HepG2 (cell line): ENCODE data around the gene SURF2. TPM values are rescaled to one million over a fixed set of nuclear protein-coding genes. Genes with fewer than 3 reads are reported as not detected.
A peak's percentile ranks its signal among the peaks of the same experiment; 100 is the strongest.

ENCODE experiments used
- ELF4 ChIP-seq: sonication (generic); formaldehyde crosslinking; IDR thresholded peaks from 2 replicates; pipeline ENCODE4 v1.5.0; 2020; ENCODE audit warnings: missing genetic modification reagents, mild to moderate bottlenecking, moderate library complexity, borderline replicate concordance
- JDP2 ChIP-seq: sonication (generic); formaldehyde crosslinking; IDR thresholded peaks from 2 replicates; pipeline ENCODE4 v1.8.1; 2022; ENCODE audit warnings: missing genetic modification reagents, borderline replicate concordance
- RFXANK ChIP-seq: IDR thresholded peaks from 2 replicates; pipeline ENCODE4 v1.6.1; 2016
- SIX1 ChIP-seq: sonication (generic); formaldehyde crosslinking; IDR thresholded peaks from 2 replicates; pipeline ENCODE4 v1.4.0; 2020; ENCODE audit warnings: missing genetic modification reagents, borderline replicate concordance
- SMC3 ChIP-seq: IDR thresholded peaks from 2 replicates; pipeline ENCODE4 v1.6.1; 2011; ENCODE audit warnings: low read length, improper control_type of control experiment
- SRSF4 ChIP-seq: fragments of 200-400 bp; formaldehyde crosslinking; IDR thresholded peaks from one replicate; pipeline ENCODE4 v1.6.1; 2018; ENCODE audit warnings: mild to moderate bottlenecking, low read depth, low read length, moderate library complexity; ENCODE audit not compliant: poor library complexity, severe bottlenecking
- TCF7L2 ChIP-seq: IDR thresholded peaks from 2 replicates; pipeline ENCODE4 v1.6.1; 2011; ENCODE audit warnings: mild to moderate bottlenecking, low read depth, low read length, moderate library complexity
- ZBTB42 ChIP-seq: sonication (generic); formaldehyde crosslinking; IDR thresholded peaks from 2 replicates; pipeline ENCODE4 v1.5.0; 2020; ENCODE audit warnings: mild to moderate bottlenecking, missing genetic modification reagents
- ZIK1 ChIP-seq: sonication (generic); formaldehyde crosslinking; IDR thresholded peaks from 2 replicates; pipeline ENCODE4 v1.5.0; 2020; ENCODE audit warnings: mild to moderate bottlenecking, low read depth, missing genetic modification reagents, borderline replicate concordance
- ZMYM3 ChIP-seq: sonication (generic); formaldehyde crosslinking; IDR thresholded peaks from 2 replicates; pipeline ENCODE4 v1.5.1; 2020; ENCODE audit warnings: mild to moderate bottlenecking, missing genetic modification reagents
- ZNF10 ChIP-seq: sonication (generic); formaldehyde crosslinking; IDR thresholded peaks from 2 replicates; pipeline ENCODE4 v1.4.0; 2020; ENCODE audit warnings: mild to moderate bottlenecking, low read depth, missing genetic modification reagents, borderline replicate concordance
- ZNF335 ChIP-seq: sonication (generic); formaldehyde crosslinking; IDR thresholded peaks from 2 replicates; pipeline ENCODE4 v1.4.0; 2020; ENCODE audit warnings: missing genetic modification reagents
- ZNF33B ChIP-seq: sonication (generic); formaldehyde crosslinking; IDR thresholded peaks from 2 replicates; pipeline ENCODE4 v1.5.1; 2020; ENCODE audit warnings: mild to moderate bottlenecking, missing genetic modification reagents
- ZNF383 ChIP-seq: sonication (generic); formaldehyde crosslinking; IDR thresholded peaks from 2 replicates; pipeline ENCODE4 v1.4.0; 2020; ENCODE audit warnings: missing genetic modification reagents, mild to moderate bottlenecking, borderline replicate concordance
- ZNF552 ChIP-seq: sonication (generic); formaldehyde crosslinking; IDR thresholded peaks from 2 replicates; pipeline ENCODE4 v1.9.0; 2022; ENCODE audit warnings: missing genetic modification reagents, mild to moderate bottlenecking, borderline replicate concordance
- ZNF605 ChIP-seq: sonication (generic); formaldehyde crosslinking; IDR thresholded peaks from 2 replicates; pipeline ENCODE4 v1.8.0; 2022; ENCODE audit warnings: mild to moderate bottlenecking, missing genetic modification reagents
- ZNF615 ChIP-seq: sonication (generic); formaldehyde crosslinking; IDR thresholded peaks from 2 replicates; pipeline ENCODE4 v1.5.0; 2020; ENCODE audit warnings: mild to moderate bottlenecking, missing genetic modification reagents, borderline replicate concordance
- ZNF670 ChIP-seq: sonication (generic); formaldehyde crosslinking; IDR thresholded peaks from 2 replicates; pipeline ENCODE4 v1.8.0; 2022; ENCODE audit warnings: mild to moderate bottlenecking, missing genetic modification reagents, borderline replicate concordance
- ZNF7 ChIP-seq: IDR thresholded peaks from 2 replicates; pipeline ENCODE4 v1.6.1; 2016; ENCODE audit warnings: missing biosample characterization, missing genetic modification reagents
- ZNF780A ChIP-seq: sonication (generic); formaldehyde crosslinking; IDR thresholded peaks from 2 replicates; pipeline ENCODE4 v1.8.0; 2022; ENCODE audit warnings: mild to moderate bottlenecking, missing genetic modification reagents, moderate library complexity
- polyA plus RNA-seq, 8 experiments: library from polyadenylated mRNA; depleted of rRNA in 3 of 8; stranded (reverse) in 7 of 8; unstranded in 1 of 8; fragments of >200 nt; fragmentation: Illumina TruSeq in 4 of 8; extraction: Trizol in 4 of 8; gene quantifications; 2 replicates each; pipeline versions ENCODE4 v1.2.1 to v1.2.3, GENCODE V29; 2011 to 2016; ENCODE audit warnings: low read depth in 4 of 8, missing spikeins in 1 of 8, mixed read lengths in 1 of 8; ENCODE audit not compliant: insufficient read depth in 1 of 8
- total RNA-seq, 5 experiments: library from RNA; depleted of rRNA; stranded (reverse); fragments of >200 nt; fragmentation: Illumina TruSeq; extraction: Trizol; gene quantifications; 2 replicates each; pipeline ENCODE4 v1.2.3, GENCODE V29; 2016; ENCODE audit warnings: low read depth in 1 of 5
- TF ChIP-seq, protein P1 (sequence below): sonication (generic); formaldehyde crosslinking; IDR thresholded peaks from 2 replicates; pipeline ENCODE4 v1.4.0; 2020; ENCODE audit warnings: missing genetic modification reagents, borderline replicate concordance
- TF ChIP-seq, protein P2 (sequence below): sonication (generic); formaldehyde crosslinking; IDR thresholded peaks from 2 replicates; pipeline ENCODE4 v1.4.0; 2020; ENCODE audit warnings: mild to moderate bottlenecking, missing genetic modification reagents
- TF ChIP-seq, protein P3 (sequence below): sonication (generic); formaldehyde crosslinking; IDR thresholded peaks from 2 replicates; pipeline ENCODE4 v1.8.0; 2022; ENCODE audit warnings: missing genetic modification reagents, mild to moderate bottlenecking, borderline replicate concordance
- TF ChIP-seq, protein P4 (sequence below): sonication (generic); formaldehyde crosslinking; IDR thresholded peaks from 2 replicates; pipeline ENCODE4 v1.5.0; 2020; ENCODE audit warnings: mild to moderate bottlenecking, missing genetic modification reagents

Gene SURF2
- total and polyA plus RNA-seq, 2 of the 13 experiments (the other 11 are each of a cell fraction or from before 2014, with no cell fraction given) = 6.3 to 13.6 TPM

DNA sequence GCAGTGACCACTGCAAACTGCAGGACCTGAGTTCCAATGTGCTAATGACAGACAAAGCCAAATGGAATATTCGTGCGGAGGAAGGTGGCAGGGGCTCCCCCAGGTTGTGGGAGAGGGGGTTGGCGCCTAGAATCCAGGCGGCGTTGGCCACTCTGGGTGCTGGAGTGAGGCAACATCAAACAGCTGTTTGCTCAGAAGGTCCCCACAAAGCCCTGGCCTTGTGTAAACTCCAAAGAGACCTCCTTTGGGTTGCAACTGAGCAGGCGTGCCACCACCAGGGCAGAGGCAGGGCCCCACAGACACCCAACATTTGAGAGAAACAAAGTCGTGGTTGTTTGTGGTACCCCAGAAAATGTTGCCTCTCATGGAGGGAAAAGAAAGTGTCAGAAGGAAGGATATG is 34.4 kb downstream of the SURF2 start (continued):
- TF ChIP-seq, protein P1, sequence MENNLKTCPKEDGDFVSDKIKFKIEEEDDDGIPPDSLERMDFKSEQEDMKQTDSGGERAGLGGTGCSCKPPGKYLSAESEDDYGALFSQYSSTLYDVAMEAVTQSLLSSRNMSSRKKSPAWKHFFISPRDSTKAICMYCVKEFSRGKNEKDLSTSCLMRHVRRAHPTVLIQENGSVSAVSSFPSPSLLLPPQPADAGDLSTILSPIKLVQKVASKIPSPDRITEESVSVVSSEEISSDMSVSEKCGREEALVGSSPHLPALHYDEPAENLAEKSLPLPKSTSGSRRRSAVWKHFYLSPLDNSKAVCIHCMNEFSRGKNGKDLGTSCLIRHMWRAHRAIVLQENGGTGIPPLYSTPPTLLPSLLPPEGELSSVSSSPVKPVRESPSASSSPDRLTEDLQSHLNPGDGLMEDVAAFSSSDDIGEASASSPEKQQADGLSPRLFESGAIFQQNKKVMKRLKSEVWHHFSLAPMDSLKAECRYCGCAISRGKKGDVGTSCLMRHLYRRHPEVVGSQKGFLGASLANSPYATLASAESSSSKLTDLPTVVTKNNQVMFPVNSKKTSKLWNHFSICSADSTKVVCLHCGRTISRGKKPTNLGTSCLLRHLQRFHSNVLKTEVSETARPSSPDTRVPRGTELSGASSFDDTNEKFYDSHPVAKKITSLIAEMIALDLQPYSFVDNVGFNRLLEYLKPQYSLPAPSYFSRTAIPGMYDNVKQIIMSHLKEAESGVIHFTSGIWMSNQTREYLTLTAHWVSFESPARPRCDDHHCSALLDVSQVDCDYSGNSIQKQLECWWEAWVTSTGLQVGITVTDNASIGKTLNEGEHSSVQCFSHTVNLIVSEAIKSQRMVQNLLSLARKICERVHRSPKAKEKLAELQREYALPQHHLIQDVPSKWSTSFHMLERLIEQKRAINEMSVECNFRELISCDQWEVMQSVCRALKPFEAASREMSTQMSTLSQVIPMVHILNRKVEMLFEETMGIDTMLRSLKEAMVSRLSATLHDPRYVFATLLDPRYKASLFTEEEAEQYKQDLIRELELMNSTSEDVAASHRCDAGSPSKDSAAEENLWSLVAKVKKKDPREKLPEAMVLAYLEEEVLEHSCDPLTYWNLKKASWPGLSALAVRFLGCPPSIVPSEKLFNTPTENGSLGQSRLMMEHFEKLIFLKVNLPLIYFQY (CRISPR knock-in tag) = no peak
- TF ChIP-seq ELF4 = no peak
- TF ChIP-seq ZNF10 (CRISPR knock-in tag) = no peak
- no peak for TF ChIP-seq ZMYM3 (CRISPR knock-in tag)
- no peak for TF ChIP-seq ZNF552
- no peak for TF ChIP-seq ZNF780A
- no peak for TF ChIP-seq ZNF670 (CRISPR knock-in tag)
- no peak for TF ChIP-seq ZIK1
- TF ChIP-seq ZNF383 (CRISPR knock-in tag) = no peak
- 0 out of 2 replicates have a peak, but pooled peaks have one; percentile 53 for TF ChIP-seq ZNF605 (CRISPR knock-in tag)
- TF ChIP-seq SRSF4 = no peak
- TF ChIP-seq ZNF615 (CRISPR knock-in tag) = no peak
- TF ChIP-seq ZBTB42 (CRISPR knock-in tag) = no peak
- no peak for TF ChIP-seq ZNF33B (CRISPR knock-in tag)
- no peak for TF ChIP-seq JDP2 (CRISPR knock-in tag)
- no peak for TF ChIP-seq ZNF335 (CRISPR knock-in tag)
- TF ChIP-seq, protein P2, sequence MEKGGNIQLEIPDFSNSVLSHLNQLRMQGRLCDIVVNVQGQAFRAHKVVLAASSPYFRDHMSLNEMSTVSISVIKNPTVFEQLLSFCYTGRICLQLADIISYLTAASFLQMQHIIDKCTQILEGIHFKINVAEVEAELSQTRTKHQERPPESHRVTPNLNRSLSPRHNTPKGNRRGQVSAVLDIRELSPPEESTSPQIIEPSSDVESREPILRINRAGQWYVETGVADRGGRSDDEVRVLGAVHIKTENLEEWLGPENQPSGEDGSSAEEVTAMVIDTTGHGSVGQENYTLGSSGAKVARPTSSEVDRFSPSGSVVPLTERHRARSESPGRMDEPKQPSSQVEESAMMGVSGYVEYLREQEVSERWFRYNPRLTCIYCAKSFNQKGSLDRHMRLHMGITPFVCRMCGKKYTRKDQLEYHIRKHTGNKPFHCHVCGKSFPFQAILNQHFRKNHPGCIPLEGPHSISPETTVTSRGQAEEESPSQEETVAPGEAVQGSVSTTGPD (CRISPR knock-in tag) = no peak
- TF ChIP-seq, protein P3, sequence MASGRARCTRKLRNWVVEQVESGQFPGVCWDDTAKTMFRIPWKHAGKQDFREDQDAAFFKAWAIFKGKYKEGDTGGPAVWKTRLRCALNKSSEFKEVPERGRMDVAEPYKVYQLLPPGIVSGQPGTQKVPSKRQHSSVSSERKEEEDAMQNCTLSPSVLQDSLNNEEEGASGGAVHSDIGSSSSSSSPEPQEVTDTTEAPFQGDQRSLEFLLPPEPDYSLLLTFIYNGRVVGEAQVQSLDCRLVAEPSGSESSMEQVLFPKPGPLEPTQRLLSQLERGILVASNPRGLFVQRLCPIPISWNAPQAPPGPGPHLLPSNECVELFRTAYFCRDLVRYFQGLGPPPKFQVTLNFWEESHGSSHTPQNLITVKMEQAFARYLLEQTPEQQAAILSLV (CRISPR knock-in tag) = no peak
- no peak for TF ChIP-seq TCF7L2
- TF ChIP-seq, protein P4, sequence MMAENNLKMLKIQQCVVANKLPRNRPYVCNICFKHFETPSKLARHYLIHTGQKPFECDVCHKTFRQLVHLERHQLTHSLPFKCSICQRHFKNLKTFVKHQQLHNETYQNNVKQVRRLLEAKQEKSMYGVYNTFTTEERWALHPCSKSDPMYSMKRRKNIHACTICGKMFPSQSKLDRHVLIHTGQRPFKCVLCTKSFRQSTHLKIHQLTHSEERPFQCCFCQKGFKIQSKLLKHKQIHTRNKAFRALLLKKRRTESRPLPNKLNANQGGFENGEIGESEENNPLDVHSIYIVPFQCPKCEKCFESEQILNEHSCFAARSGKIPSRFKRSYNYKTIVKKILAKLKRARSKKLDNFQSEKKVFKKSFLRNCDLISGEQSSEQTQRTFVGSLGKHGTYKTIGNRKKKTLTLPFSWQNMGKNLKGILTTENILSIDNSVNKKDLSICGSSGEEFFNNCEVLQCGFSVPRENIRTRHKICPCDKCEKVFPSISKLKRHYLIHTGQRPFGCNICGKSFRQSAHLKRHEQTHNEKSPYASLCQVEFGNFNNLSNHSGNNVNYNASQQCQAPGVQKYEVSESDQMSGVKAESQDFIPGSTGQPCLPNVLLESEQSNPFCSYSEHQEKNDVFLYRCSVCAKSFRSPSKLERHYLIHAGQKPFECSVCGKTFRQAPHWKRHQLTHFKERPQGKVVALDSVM (CRISPR knock-in tag) = no peak
- no peak for TF ChIP-seq SMC3
- no peak for TF ChIP-seq RFXANK
- TF ChIP-seq SIX1 (CRISPR knock-in tag) = no peak
- TF ChIP-seq ZNF7 (CRISPR knock-in tag) = no peak
